KBM-7 (cell line): ENCODE results near the gene TEDC1.

ENCODE experiments used
- DNase-seq: peaks from one replicate; pipeline ENCODE4 v3.0.0-alpha.2; 2015
- in situ Hi-C: fragments of 300-500 bp; cut with MboI; formaldehyde crosslinking; loops from 2 replicates; pipeline ENCODE4 v1.14.3; 2020; ENCODE audit warnings: low sequenced_read_pairs, low pct_unique_long_range_greater_than_20kb, mixed read lengths

TEDC1 gene

GRCh38 chr14:105456736-105457617 is 34.1 kb upstream of the TEDC1 start:
- no peak for DNase-seq
- in situ Hi-C loops = no loop called here

- in situ Hi-C loops = no loop called here
- DNase-seq = no peak
Observed at GRCh38 chr14:105458010-105458409, 33.0 kb upstream of the TEDC1 start.

- no peak for DNase-seq
- in situ Hi-C loops = no loop called here
Observed at GRCh38 chr14:105458571-105458970, 32.5 kb upstream of the TEDC1 start.

- no peak for DNase-seq
- in situ Hi-C loops = no loop called here
Observed at GRCh38 chr14:105460116-105460515, 30.9 kb upstream of the TEDC1 start.

- DNase-seq = no peak
- in situ Hi-C loops = no loop called here
Observed at GRCh38 chr14:105460616-105461015, 30.4 kb upstream of the TEDC1 start.

GRCh38 chr14:105461903-105462302 is 29.1 kb upstream of the TEDC1 start:
- in situ Hi-C loops = no loop called here

GRCh38 chr14:105464501-105464900 is 26.5 kb upstream of the TEDC1 start:
- DNase-seq = no peak
- in situ Hi-C loops = no loop called here

More at GRCh38 chr14:105461903-105462302, 29.1 kb upstream of the TEDC1 start:
- DNase-seq = no peak

GRCh38 chr14:105465209-105466031 is 25.6 kb upstream of the TEDC1 start:
- in situ Hi-C loops = no loop called here
- DNase-seq = no peak

- in situ Hi-C loops = no loop called here
- no peak for DNase-seq
Observed at GRCh38 chr14:105466531-105467248, 24.4 kb upstream of the TEDC1 start.

GRCh38 chr14:105467249-105467941 is 23.7 kb upstream of the TEDC1 start:
- DNase-seq = no peak
- in situ Hi-C loops = no loop called here

GRCh38 chr14:105467942-105468471 is 23.0 kb upstream of the TEDC1 start:
- no peak for DNase-seq
- in situ Hi-C loops = no loop called here

GRCh38 chr14:105468621-105469241 is 22.3 kb upstream of the TEDC1 start:
- no peak for DNase-seq
- in situ Hi-C loops = no loop called here

GRCh38 chr14:105469456-105470349 is 21.3 kb upstream of the TEDC1 start:
- DNase-seq = no peak
- in situ Hi-C loops = no loop called here

GRCh38 chr14:105470350-105471296 is 20.4 kb upstream of the TEDC1 start:
- DNase-seq = no peak
- in situ Hi-C loops = no loop called here

- in situ Hi-C loops = no loop called here
- no peak for DNase-seq
Observed at GRCh38 chr14:105471297-105471821, 19.7 kb upstream of the TEDC1 start.

GRCh38 chr14:105471823-105472485 is 19.1 kb upstream of the TEDC1 start:
- no peak for DNase-seq
- in situ Hi-C loops = no loop called here
